ENCODE results near the gene TMEM221. TPM values are rescaled to one million over a fixed set of nuclear protein-coding genes. Genes with fewer than 3 reads are reported as not detected.

Gene TMEM221
- not detected for total RNA-seq

GRCh38 chr19:17448131-17448967 lies at the start of gene TMEM221:
Gene TMEM221, minus strand, starts transcription at chr19:17448668. Its CDS starts 206 bp downstream, at chr19:17448462.
- Mint-ChIP-seq H3K4me1 (peaks cover 6% of the 10 kb centered on the region), H3K27me3 (peaks cover 5% of the 10 kb centered on the region), H3K27ac (no peak within 1 kb of the TSS), H3K4me3 (peak within 1 kb of the TSS; percentile 19), H3K9me3 (no peaks in the 10 kb centered on the region), H3K36me3 (ENCODE audit: low read depth) (no peaks in the 10 kb centered on the region)
- peak; percentile 44 for ATAC-seq (replicated peaks)

- Mint-ChIP-seq H3K36me3 (ENCODE audit: low read depth) (no peaks in the 10 kb centered on the region), H3K27ac (no peak overlapping the region), H3K4me1 (no peaks in the 10 kb centered on the region), H3K9me3 (no peaks in the 10 kb centered on the region), H3K4me3 (no peak overlapping the region), H3K27me3 (no peaks in the 10 kb centered on the region)
- no peak for ATAC-seq (replicated peaks)
These were observed 48.8 kb upstream of the TMEM221 start for GRCh38 chr19:17497149-17497798.

GRCh38 chr19:17496337-17496997 lies 48.0 kb upstream of the TMEM221 start:
- no peaks in the 10 kb centered on the region for H3K4me1 Mint-ChIP-seq
- H3K36me3 Mint-ChIP-seq (ENCODE audit: low read depth): no peaks in the 10 kb centered on the region
- no peaks in the 10 kb centered on the region for H3K9me3 Mint-ChIP-seq
- ATAC-seq (replicated peaks): peak; percentile 99
- H3K27ac Mint-ChIP-seq: no peak overlapping the region
- no peaks in the 10 kb centered on the region for H3K27me3 Mint-ChIP-seq
- H3K4me3 Mint-ChIP-seq: no peak overlapping the region

GRCh38 chr19:17495639-17496296 lies 47.3 kb upstream of the TMEM221 start:
- no peak overlapping the region for H3K4me3 Mint-ChIP-seq
- no peak overlapping the region for H3K27ac Mint-ChIP-seq
- ATAC-seq (replicated peaks): no peak
- H3K36me3 Mint-ChIP-seq (ENCODE audit: low read depth): no peaks in the 10 kb centered on the region
- no peaks in the 10 kb centered on the region for H3K9me3 Mint-ChIP-seq
- no peaks in the 10 kb centered on the region for H3K27me3 Mint-ChIP-seq
- no peaks in the 10 kb centered on the region for H3K4me1 Mint-ChIP-seq

- Mint-ChIP-seq H3K4me3 (no peak overlapping the region), H3K36me3 (ENCODE audit: low read depth) (no peaks in the 10 kb centered on the region), H3K4me1 (peaks cover 13% of the 10 kb centered on the region), H3K27ac (peak overlapping the region; percentile 24), H3K9me3 (no peaks in the 10 kb centered on the region), H3K27me3 (no peaks in the 10 kb centered on the region)
- ATAC-seq (replicated peaks): no peak
These were observed 42.8 kb upstream of the TMEM221 start for GRCh38 chr19:17491287-17491686.

- ATAC-seq (replicated peaks): peak; percentile 37
- H3K4me1 Mint-ChIP-seq: peaks cover 13% of the 10 kb centered on the region
- no peak overlapping the region for H3K27ac Mint-ChIP-seq
- no peaks in the 10 kb centered on the region for H3K36me3 Mint-ChIP-seq (ENCODE audit: low read depth)
- no peak overlapping the region for H3K4me3 Mint-ChIP-seq
- no peaks in the 10 kb centered on the region for H3K27me3 Mint-ChIP-seq
- no peaks in the 10 kb centered on the region for H3K9me3 Mint-ChIP-seq
These were observed 41.9 kb upstream of the TMEM221 start for GRCh38 chr19:17490411-17490810.

GRCh38 chr19:17489392-17490030 lies 41.0 kb upstream of the TMEM221 start:
- H3K9me3 Mint-ChIP-seq: no peaks in the 10 kb centered on the region
- peaks cover 13% of the 10 kb centered on the region for H3K4me1 Mint-ChIP-seq
- peak overlapping the region; percentile 83 for H3K27ac Mint-ChIP-seq
- no peaks in the 10 kb centered on the region for H3K27me3 Mint-ChIP-seq
- H3K36me3 Mint-ChIP-seq (ENCODE audit: low read depth): no peaks in the 10 kb centered on the region
- H3K4me3 Mint-ChIP-seq: peak overlapping the region; percentile 39
- ATAC-seq (replicated peaks): no peak

- peak; percentile 95 for ATAC-seq (replicated peaks)
- peak overlapping the region; percentile 39 for H3K4me3 Mint-ChIP-seq
These were observed 40.3 kb upstream of the TMEM221 start for GRCh38 chr19:17488593-17489391.

GRCh38 chr19:17487284-17488121 lies 39.0 kb upstream of the TMEM221 start:
- ATAC-seq (replicated peaks): no peak
- Mint-ChIP-seq H3K27ac (peak overlapping the region; percentile 9), H3K4me3 (no peak overlapping the region), H3K4me1 (peaks cover 13% of the 10 kb centered on the region), H3K36me3 (ENCODE audit: low read depth) (no peaks in the 10 kb centered on the region), H3K9me3 (no peaks in the 10 kb centered on the region), H3K27me3 (no peaks in the 10 kb centered on the region)

More at GRCh38 chr19:17488593-17489391, 40.3 kb upstream of the TMEM221 start:
- no peaks in the 10 kb centered on the region for H3K36me3 Mint-ChIP-seq (ENCODE audit: low read depth)
- H3K4me1 Mint-ChIP-seq: peaks cover 13% of the 10 kb centered on the region
- no peaks in the 10 kb centered on the region for H3K27me3 Mint-ChIP-seq
- H3K9me3 Mint-ChIP-seq: no peaks in the 10 kb centered on the region
- peak overlapping the region; percentile 83 for H3K27ac Mint-ChIP-seq

- no peak for ATAC-seq (replicated peaks)
- Mint-ChIP-seq H3K4me1 (peaks cover 13% of the 10 kb centered on the region), H3K9me3 (no peaks in the 10 kb centered on the region), H3K27me3 (no peaks in the 10 kb centered on the region), H3K27ac (no peak overlapping the region), H3K36me3 (ENCODE audit: low read depth) (no peaks in the 10 kb centered on the region), H3K4me3 (no peak overlapping the region)
These were observed 38.2 kb upstream of the TMEM221 start for GRCh38 chr19:17486545-17487240.

GRCh38 chr19:17484520-17485185 lies 36.2 kb upstream of the TMEM221 start:
- Mint-ChIP-seq H3K9me3 (no peaks in the 10 kb centered on the region), H3K4me1 (peaks cover 10% of the 10 kb centered on the region), H3K4me3 (no peak overlapping the region), H3K27ac (no peak overlapping the region), H3K27me3 (no peaks in the 10 kb centered on the region), H3K36me3 (ENCODE audit: low read depth) (no peaks in the 10 kb centered on the region)
- ATAC-seq (replicated peaks): no peak

GRCh38 chr19:17483605-17484002 lies 35.1 kb upstream of the TMEM221 start:
- no peaks in the 10 kb centered on the region for H3K9me3 Mint-ChIP-seq
- no peak overlapping the region for H3K27ac Mint-ChIP-seq
- no peak for ATAC-seq (replicated peaks)
- peaks cover 5% of the 10 kb centered on the region for H3K4me1 Mint-ChIP-seq
- H3K4me3 Mint-ChIP-seq: no peak overlapping the region
- no peaks in the 10 kb centered on the region for H3K27me3 Mint-ChIP-seq
- H3K36me3 Mint-ChIP-seq (ENCODE audit: low read depth): no peaks in the 10 kb centered on the region

All from activated T-helper 17 cell treated with anti-CD3 and anti-CD28 coated beads, Interleukin-2, amount 50 U/mL, for 72 hours (primary cell).